GM21529 (cell line): ENCODE results near the gene NEGR1.
A peak's percentile ranks its signal among the peaks of the same experiment; 100 is the strongest.

Source experiments
- ATAC-seq: cut with Tn5 transposase; IDR thresholded peaks from one replicate; pipeline ENCODE4 v1.9.1; 2021; ENCODE audit not compliant: unreplicated experiment

Gene NEGR1

GRCh38 chr1:72050551-72050950, 231.8 kb downstream of the NEGR1 start:
- no peak for ATAC-seq

- no peak for ATAC-seq
Measured at GRCh38 chr1:72037745-72038343, 244.5 kb downstream of the NEGR1 start.

GRCh38 chr1:72034827-72035226, 247.5 kb downstream of the NEGR1 start:
- no peak for ATAC-seq

GRCh38 chr1:72023063-72023930, 259.0 kb downstream of the NEGR1 start:
- ATAC-seq = no peak

DNA sequence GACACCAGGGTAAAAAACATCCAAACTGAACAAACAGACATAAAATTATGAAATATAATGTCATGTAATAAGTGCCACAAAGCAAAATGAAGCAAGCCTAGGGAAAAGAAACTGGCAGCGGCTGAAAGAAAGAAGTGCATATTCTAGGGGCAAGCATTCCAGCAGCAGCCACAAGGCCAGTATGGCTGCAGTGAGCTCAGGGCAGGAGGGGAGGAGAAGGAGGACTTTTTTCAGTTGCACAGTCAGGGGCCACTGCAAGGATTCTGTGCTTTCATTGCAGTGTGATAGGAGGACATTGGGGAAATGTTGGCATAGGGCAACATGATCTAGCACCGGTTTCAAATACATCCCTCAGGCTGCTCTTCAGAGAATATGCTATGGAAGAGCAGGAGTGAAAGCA, 263.8 kb downstream of the NEGR1 start:
- ATAC-seq = no peak

GRCh38 chr1:72015006-72015405, 267.3 kb downstream of the NEGR1 start:
- no peak for ATAC-seq

GRCh38 chr1:72013161-72013560, 269.2 kb downstream of the NEGR1 start:
- ATAC-seq = no peak

- ATAC-seq = no peak
Measured at GRCh38 chr1:72011721-72012120, 270.6 kb downstream of the NEGR1 start.

GRCh38 chr1:72010094-72010431, 272.3 kb downstream of the NEGR1 start:
- ATAC-seq = no peak

DNA sequence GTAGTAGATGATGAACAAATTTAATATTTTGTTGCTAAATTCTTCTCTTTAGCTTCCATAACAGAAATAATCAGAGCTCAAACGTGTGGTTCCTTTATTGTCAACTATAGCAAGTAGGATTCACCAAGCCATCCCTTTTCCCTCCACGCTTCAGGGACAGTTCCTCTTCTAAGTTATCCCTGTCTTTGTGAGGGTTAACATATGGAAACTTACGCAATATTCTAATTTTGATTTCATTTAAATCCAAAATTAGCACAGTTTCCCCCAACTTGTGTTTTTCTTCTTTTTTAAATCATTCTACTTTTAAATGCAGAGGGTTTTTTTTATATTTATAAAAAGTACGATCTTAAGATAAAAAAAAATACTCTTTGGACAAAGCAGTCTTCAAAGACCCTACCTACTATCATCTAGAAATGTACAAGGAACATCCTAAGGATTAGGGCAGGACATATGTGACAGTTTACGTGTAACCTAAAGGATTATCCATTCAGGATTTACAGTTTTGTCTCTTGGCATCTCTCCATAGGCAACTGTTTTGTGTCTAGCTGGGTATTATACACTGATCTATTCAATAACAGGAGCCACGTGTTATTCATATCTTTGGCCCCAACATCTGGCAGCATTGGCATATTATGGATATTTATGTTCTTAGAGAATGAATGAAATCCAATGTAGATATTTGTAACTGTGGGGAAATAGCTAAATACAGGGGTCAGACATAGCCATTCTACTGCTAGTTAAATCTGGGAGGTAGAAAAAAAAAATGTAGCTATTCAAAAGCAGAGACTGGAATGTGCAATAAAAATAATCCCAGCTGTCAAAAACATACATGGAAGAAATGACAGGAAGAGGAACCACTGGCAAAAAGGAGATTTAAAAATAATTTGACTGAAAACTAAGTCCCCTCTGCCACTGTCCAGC, 272.9 kb downstream of the NEGR1 start:
- no peak for ATAC-seq

- ATAC-seq = no peak
Measured at GRCh38 chr1:72007312-72007711, 275.0 kb downstream of the NEGR1 start.

GRCh38 chr1:72006092-72006491, 276.2 kb downstream of the NEGR1 start:
- ATAC-seq = no peak

DNA sequence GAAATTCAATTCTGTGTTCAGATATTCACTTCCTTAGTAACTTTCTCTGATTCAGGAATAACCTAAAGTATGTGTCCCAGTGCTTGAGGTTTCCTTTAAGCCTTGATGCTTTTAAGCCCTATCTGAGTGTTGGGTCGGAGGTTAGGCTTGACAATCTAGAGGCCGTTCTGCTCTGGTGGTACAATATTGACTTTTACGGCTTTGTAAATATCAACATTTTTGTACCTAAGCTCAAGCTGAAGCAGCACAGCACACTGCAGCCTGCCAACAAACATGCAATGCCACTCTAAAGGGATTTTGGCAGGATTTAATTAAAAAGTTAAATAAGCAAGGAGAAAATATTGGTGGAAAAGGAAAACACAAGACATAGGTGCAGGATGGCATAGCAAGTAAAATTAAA, 279.2 kb downstream of the NEGR1 start:
- no peak for ATAC-seq

- no peak for ATAC-seq
Measured at GRCh38 chr1:72000809-72001208, 281.5 kb downstream of the NEGR1 start.

DNA sequence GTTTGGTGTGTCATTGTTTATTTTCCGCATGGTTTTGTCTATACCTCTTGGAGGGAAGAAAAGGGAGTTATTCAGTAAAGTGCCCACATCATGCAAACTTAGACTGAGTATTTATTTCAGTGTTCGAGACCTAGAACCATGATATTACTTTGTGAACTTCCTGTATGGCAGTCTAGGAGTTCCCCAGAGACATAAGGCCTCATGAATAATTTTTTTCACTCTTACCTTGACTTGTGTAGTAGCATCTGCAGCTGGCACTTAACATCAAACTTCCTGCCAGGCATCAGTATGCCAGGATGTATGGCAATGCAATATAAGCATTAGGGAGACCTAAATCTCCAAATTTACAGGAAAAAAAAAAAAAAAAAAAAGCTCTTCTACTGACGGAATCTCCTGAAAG, 287.7 kb downstream of the NEGR1 start:
- ATAC-seq = no peak

- ATAC-seq = no peak
Measured at GRCh38 chr1:71987181-71987580, 295.2 kb downstream of the NEGR1 start.

GRCh38 chr1:71986160-71986559, 296.2 kb downstream of the NEGR1 start:
- ATAC-seq = no peak

- no peak for ATAC-seq
Measured at GRCh38 chr1:71980556-71980955, 301.8 kb downstream of the NEGR1 start.

DNA sequence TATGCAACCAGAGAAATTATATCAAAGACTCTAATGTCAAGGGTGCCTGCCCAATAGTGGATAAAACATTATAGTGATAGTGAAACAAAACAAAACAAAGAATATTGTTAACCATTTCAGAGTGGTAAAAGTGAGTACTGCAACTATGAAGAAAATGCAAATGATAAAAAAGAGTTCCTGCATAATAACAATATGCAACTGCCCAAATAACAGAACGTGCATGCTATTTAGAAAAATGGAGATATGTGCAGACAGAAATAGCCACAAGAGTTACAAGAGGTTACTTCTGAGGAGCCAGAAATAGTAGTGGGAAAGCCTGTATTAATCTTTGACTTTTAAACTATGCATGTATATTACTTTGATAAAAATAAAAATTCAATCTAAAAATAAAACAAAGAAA, 302.5 kb downstream of the NEGR1 start:
- ATAC-seq = no peak

DNA sequence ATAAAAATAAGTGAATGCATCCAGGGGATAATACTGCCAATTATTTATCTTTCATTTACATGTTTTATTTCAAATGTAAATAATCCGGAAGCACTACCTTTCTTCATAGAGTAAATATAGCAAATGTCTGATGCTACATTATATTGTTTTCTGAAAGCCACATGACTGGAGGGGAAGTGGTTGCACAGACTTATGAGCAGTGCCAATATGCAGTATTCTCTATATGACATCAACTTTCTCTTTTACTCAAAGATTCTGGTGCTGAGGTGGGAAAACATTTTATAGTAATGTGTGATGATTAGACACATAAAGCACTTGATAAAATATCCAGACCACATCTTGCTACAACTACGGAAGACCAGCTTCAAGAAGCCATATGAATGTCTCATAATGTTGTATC, 314.7 kb downstream of the NEGR1 start:
- ATAC-seq = peak; percentile 67

DNA sequence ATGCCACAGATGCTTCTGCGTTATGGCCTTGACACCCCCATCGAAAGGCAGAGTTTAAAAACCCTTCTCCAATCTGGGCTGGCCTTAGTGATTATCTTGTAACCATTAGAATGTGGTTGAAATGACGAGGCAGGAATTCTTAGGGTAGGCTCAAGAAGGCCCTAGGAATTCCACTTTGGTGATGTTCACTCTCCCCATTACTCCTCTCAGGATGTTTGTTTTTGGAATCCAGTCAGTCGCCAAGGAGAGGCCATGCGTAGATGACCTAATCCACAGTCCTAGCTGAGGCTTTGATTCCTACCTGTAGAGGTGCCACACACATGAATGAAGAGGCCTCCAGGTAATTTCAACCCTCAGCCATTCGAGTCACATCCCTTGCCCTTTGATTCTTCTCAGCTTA, 318.2 kb downstream of the NEGR1 start:
- ATAC-seq = no peak
